GM12872 (cell line): ENCODE measurements around the gene P2RX3.

Experiments
- CTCF ChIP-seq: IDR thresholded peaks from 3 replicates; pipeline ENCODE4 v1.5.1; 2011; ENCODE audit warnings: low read depth, mild to moderate bottlenecking, low read length, moderate library complexity; ENCODE audit not compliant: insufficient read depth

The P2RX3 gene

GRCh38 chr11:57306940-57307565 is 31.1 kb upstream of the P2RX3 start:
- no peak for TF ChIP-seq CTCF

- TF ChIP-seq CTCF: no peak
Measured at GRCh38 chr11:57307666-57308270, 30.4 kb upstream of the P2RX3 start.

GRCh38 chr11:57308426-57309060 is 29.6 kb upstream of the P2RX3 start:
- no peak for TF ChIP-seq CTCF

GRCh38 chr11:57309106-57310059 is 28.8 kb upstream of the P2RX3 start:
- no peak for TF ChIP-seq CTCF

- TF ChIP-seq CTCF: no peak
Measured at GRCh38 chr11:57310091-57310490, 28.1 kb upstream of the P2RX3 start.

- TF ChIP-seq CTCF: no peak
Measured at GRCh38 chr11:57310630-57311086, 27.5 kb upstream of the P2RX3 start.
